H9 (cell line): ENCODE results near the gene C11orf16. TPM values are rescaled to one million over a fixed set of nuclear protein-coding genes. Genes with fewer than 3 reads are reported as not detected.

ENCODE experiments used
- DNase-seq: peaks from one replicate; pipeline ENCODE4 v3.0.0-alpha.2; 2017
- H2AFZ ChIP-seq: one replicate; pipeline ENCODE4 v1.6.1; 2013; ENCODE audit warnings: mild to moderate bottlenecking, low read length, control low read depth, moderate library complexity
- H2AK5ac ChIP-seq: 2 replicates; pipeline ENCODE4 v1.6.1; 2013; ENCODE audit warnings: low read length, control low read depth, mixed read lengths; ENCODE audit not compliant: insufficient read length
- H2BK120ac ChIP-seq: one replicate; pipeline ENCODE4 v1.6.1; 2013; ENCODE audit warnings: low read depth, mild to moderate bottlenecking, low read length, control low read depth, inconsistent platforms; ENCODE audit not compliant: poor library complexity, severe bottlenecking
- H2BK12ac ChIP-seq: 2 replicates; pipeline ENCODE4 v1.6.1; 2013; ENCODE audit warnings: low read length, control low read depth, mixed read lengths, low read depth; ENCODE audit not compliant: insufficient read length
- H2BK15ac ChIP-seq: 2 replicates; pipeline ENCODE4 v1.6.1; 2013; ENCODE audit warnings: low read depth, low read length, control low read depth
- H2BK20ac ChIP-seq: one replicate; pipeline ENCODE4 v1.6.1; 2013; ENCODE audit warnings: low read depth, mild to moderate bottlenecking, low read length, control low read depth, inconsistent platforms; ENCODE audit not compliant: poor library complexity, severe bottlenecking
- H2BK5ac ChIP-seq: 2 replicates; pipeline ENCODE4 v1.6.1; 2013; ENCODE audit warnings: low read length, control low read depth, mixed read lengths; ENCODE audit not compliant: insufficient read length
- H3K14ac ChIP-seq: 2 replicates; pipeline ENCODE4 v1.6.1; 2013; ENCODE audit warnings: low read length, control low read depth; ENCODE audit not compliant: insufficient read depth
- H3K18ac ChIP-seq: 2 replicates; pipeline ENCODE4 v1.6.1; 2013; ENCODE audit warnings: low read depth, mild to moderate bottlenecking, mixed read lengths, low read length, control low read depth; ENCODE audit not compliant: insufficient read length
- H3K23ac ChIP-seq: 2 replicates; pipeline ENCODE4 v1.6.1; 2013; ENCODE audit warnings: low read length, control low read depth, mixed read lengths, low read depth; ENCODE audit not compliant: insufficient read length
- H3K23me2 ChIP-seq: 2 replicates; pipeline ENCODE4 v1.6.1; 2013; ENCODE audit warnings: low read depth, mild to moderate bottlenecking, mixed read lengths, low read length, control low read depth; ENCODE audit not compliant: insufficient read length, poor library complexity, severe bottlenecking
- H3K27ac ChIP-seq: 2 replicates; pipeline ENCODE4 v1.5.1; 2013; ENCODE audit warnings: low read length, control low read depth, mixed read lengths, low read depth; ENCODE audit not compliant: insufficient read length
- H3K27me3 ChIP-seq: 2 replicates; pipeline ENCODE4 v1.6.1; 2013; ENCODE audit warnings: low read length, control low read depth, inconsistent platforms; ENCODE audit not compliant: insufficient read depth
- H3K4ac ChIP-seq: 2 replicates; pipeline ENCODE4 v1.6.1; 2013; ENCODE audit warnings: low read depth, mild to moderate bottlenecking, control low read depth, inconsistent platforms, low read length, moderate library complexity
- H3K4me1 ChIP-seq: 2 replicates; pipeline ENCODE4 v1.6.1; 2013; ENCODE audit warnings: low read length, control low read depth, inconsistent platforms; ENCODE audit not compliant: insufficient read depth
- H3K4me2 ChIP-seq: 2 replicates; pipeline ENCODE4 v1.6.1; 2013; ENCODE audit warnings: low read length, control low read depth, mixed read lengths; ENCODE audit not compliant: insufficient read length, insufficient read depth
- H3K56ac ChIP-seq: 2 replicates; pipeline ENCODE4 v1.6.1; 2013; ENCODE audit warnings: low read depth, mild to moderate bottlenecking, mixed read lengths, low read length, control low read depth; ENCODE audit not compliant: insufficient read length
- H3K79me1 ChIP-seq: 2 replicates; pipeline ENCODE4 v1.6.1; 2013; ENCODE audit warnings: low read depth, mild to moderate bottlenecking, moderate library complexity, low read length, control low read depth, inconsistent platforms; ENCODE audit not compliant: insufficient read depth, poor library complexity, severe bottlenecking
- H3K79me2 ChIP-seq: 2 replicates; pipeline ENCODE4 v1.6.1; 2013; ENCODE audit warnings: low read length, control low read depth, inconsistent platforms; ENCODE audit not compliant: insufficient read depth
- H3K9ac ChIP-seq: 2 replicates; pipeline ENCODE4 v1.6.1; 2013; ENCODE audit warnings: low read length, control low read depth, mixed read lengths; ENCODE audit not compliant: insufficient read length; ENCODE audit errors: extremely low read depth
- H3K9me3 ChIP-seq: one replicate; pipeline ENCODE4 v1.6.1; 2013; ENCODE audit warnings: low read depth, low read length, inconsistent platforms; ENCODE audit not compliant: control insufficient read depth
- H3T11ph ChIP-seq: one replicate; pipeline ENCODE4 v1.6.1; 2013; ENCODE audit warnings: mild to moderate bottlenecking, low read length, control low read depth, inconsistent platforms
- H4K20me1 ChIP-seq: one replicate; pipeline ENCODE4 v1.6.1; 2013; ENCODE audit not compliant: control insufficient read depth, insufficient read length, insufficient read depth
- H4K5ac ChIP-seq: 2 replicates; pipeline ENCODE4 v1.6.1; 2013; ENCODE audit warnings: low read depth, mild to moderate bottlenecking, mixed read lengths, low read length, control low read depth; ENCODE audit not compliant: insufficient read length
- H4K8ac ChIP-seq: replicated peaks from 2 replicates; pipeline ENCODE4 v1.6.1; 2013; ENCODE audit warnings: low read length, control low read depth, mixed read lengths, low read depth; ENCODE audit not compliant: insufficient read length
- H4K91ac ChIP-seq: 2 replicates; pipeline ENCODE4 v1.6.1; 2013; ENCODE audit warnings: low read depth, mild to moderate bottlenecking, moderate library complexity, mixed read lengths, low read length, control low read depth; ENCODE audit not compliant: insufficient read length
- H3K27ac Mint-ChIP-seq, 3 experiments: 2 replicates in 2 of 3; 3 replicates in 1 of 3; pipeline ENCODE4 v1.8.0; 2020 to 2021; ENCODE audit warnings: mixed read lengths in 3 of 3, mild to moderate bottlenecking in 1 of 3, moderate library complexity in 1 of 3
- H3K27me3 Mint-ChIP-seq: 2 replicates; pipeline ENCODE4 v1.8.0; 2021; ENCODE audit warnings: low read depth, mild to moderate bottlenecking, moderate library complexity, mixed read lengths
- H3K36me3 Mint-ChIP-seq, 3 experiments: 2 replicates in 2 of 3; 3 replicates in 1 of 3; pipeline ENCODE4 v1.8.0; 2020 to 2021; ENCODE audit warnings: low read depth in 3 of 3, mixed read lengths in 3 of 3; ENCODE audit not compliant: insufficient read depth in 1 of 3
- H3K4me1 Mint-ChIP-seq, 2 experiments: 2 replicates each; pipeline ENCODE4 v1.8.0; 2020; ENCODE audit warnings: mixed read lengths in 2 of 2
- H3K4me3 Mint-ChIP-seq, 2 experiments: 2 replicates in 1 of 2; 3 replicates in 1 of 2; pipeline ENCODE4 v1.8.0; 2020 to 2021; ENCODE audit warnings: mild to moderate bottlenecking in 2 of 2, mixed read lengths in 2 of 2, moderate library complexity in 1 of 2
- H3K9me3 Mint-ChIP-seq, 2 experiments: 2 replicates in 1 of 2; 3 replicates in 1 of 2; pipeline ENCODE4 v1.8.0; 2020; ENCODE audit warnings: mild to moderate bottlenecking in 2 of 2, mixed read lengths in 2 of 2, moderate library complexity in 1 of 2
- WGBS: extraction: QIAGEN DNeasy Blood & Tissue Kit; methylation state at CpG from one replicate; pipeline ENCODE4 v1.1.7; 2013; ENCODE audit warnings: missing lambda C conversion rate, low lambda C conversion rate, mixed read lengths; ENCODE audit not compliant: insufficient read length; ENCODE audit errors: extremely low coverage; 5-methylcytosine and 5-hydroxymethylcytosine counted together
- total RNA-seq: library from RNA; stranded (reverse); gene quantifications from 2 replicates; pipeline ENCODE4 v1.2.1, GENCODE V29; 2021
- TF ChIP-seq, protein P1 (sequence below): fragments of 200-600 bp; sonication (generic); conservative IDR thresholded peaks from 3 replicates; pipeline ENCODE4 v1.8.0; 2021; ENCODE audit warnings: antibody characterized with exemption, mild to moderate bottlenecking

The C11orf16 gene
- total RNA-seq, 1 experiment from 2014 or later = 0.15 TPM

GRCh38 chr11:8962841-8963240 is 30.1 kb upstream of the C11orf16 start:
- H3K4me1 Mint-ChIP-seq = peaks cover 13 to 16% of the 10 kb centered on the region in 2 experiments
- no peak overlapping the region for H3K27ac Mint-ChIP-seq
- no peak overlapping the region for H3K4me2 ChIP-seq
- H3K27me3 Mint-ChIP-seq = no peaks in the 10 kb centered on the region
- no peak overlapping the region for H4K8ac ChIP-seq
- H3K9me3 Mint-ChIP-seq = peaks cover 0 to 2% of the 10 kb centered on the region in 2 experiments; a peak in 1 of 5 replicates
- H3K4me1 ChIP-seq = no peaks in the 10 kb centered on the region
- no peak overlapping the region for H3K18ac ChIP-seq
- H2BK12ac ChIP-seq = no peak overlapping the region
- no peak overlapping the region for H4K5ac ChIP-seq
- H3K9me3 ChIP-seq = no peaks in the 10 kb centered on the region
- H2AFZ ChIP-seq = no peak overlapping the region
- H3K9ac ChIP-seq = no peak overlapping the region
- H2AK5ac ChIP-seq = no peak overlapping the region
- H2BK120ac ChIP-seq = no peak overlapping the region
- H3K14ac ChIP-seq = no peak overlapping the region
- no peaks in the 10 kb centered on the region for H3K27me3 ChIP-seq
- TF ChIP-seq, protein P1, sequence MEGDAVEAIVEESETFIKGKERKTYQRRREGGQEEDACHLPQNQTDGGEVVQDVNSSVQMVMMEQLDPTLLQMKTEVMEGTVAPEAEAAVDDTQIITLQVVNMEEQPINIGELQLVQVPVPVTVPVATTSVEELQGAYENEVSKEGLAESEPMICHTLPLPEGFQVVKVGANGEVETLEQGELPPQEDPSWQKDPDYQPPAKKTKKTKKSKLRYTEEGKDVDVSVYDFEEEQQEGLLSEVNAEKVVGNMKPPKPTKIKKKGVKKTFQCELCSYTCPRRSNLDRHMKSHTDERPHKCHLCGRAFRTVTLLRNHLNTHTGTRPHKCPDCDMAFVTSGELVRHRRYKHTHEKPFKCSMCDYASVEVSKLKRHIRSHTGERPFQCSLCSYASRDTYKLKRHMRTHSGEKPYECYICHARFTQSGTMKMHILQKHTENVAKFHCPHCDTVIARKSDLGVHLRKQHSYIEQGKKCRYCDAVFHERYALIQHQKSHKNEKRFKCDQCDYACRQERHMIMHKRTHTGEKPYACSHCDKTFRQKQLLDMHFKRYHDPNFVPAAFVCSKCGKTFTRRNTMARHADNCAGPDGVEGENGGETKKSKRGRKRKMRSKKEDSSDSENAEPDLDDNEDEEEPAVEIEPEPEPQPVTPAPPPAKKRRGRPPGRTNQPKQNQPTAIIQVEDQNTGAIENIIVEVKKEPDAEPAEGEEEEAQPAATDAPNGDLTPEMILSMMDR = no peak
- no peak overlapping the region for H4K91ac ChIP-seq
- H3K4ac ChIP-seq = no peak overlapping the region
- H3K79me1 ChIP-seq = no peaks in the 10 kb centered on the region
- no peaks in the 10 kb centered on the region for H4K20me1 ChIP-seq
- H3K27ac ChIP-seq = no peak overlapping the region
- no peak for DNase-seq
- no peaks in the 10 kb centered on the region for H3K36me3 Mint-ChIP-seq
- no peak overlapping the region for H2BK20ac ChIP-seq
- H3T11ph ChIP-seq = no peak overlapping the region
- H3K79me2 ChIP-seq = 0 out of 2 replicates have a peak, but pooled peaks cover 1% of the 10 kb centered on the region
- H2BK15ac ChIP-seq = no peak overlapping the region
- no peak overlapping the region for H3K23ac ChIP-seq
- no CpG with 5 or more reads among the region's 2 CpGs for WGBS
- H3K56ac ChIP-seq = no peak overlapping the region
- H3K23me2 ChIP-seq = peaks cover 7% of the 10 kb centered on the region
- no peak overlapping the region for H2BK5ac ChIP-seq
- peak overlapping the region; percentile 56 to 92 for H3K4me3 Mint-ChIP-seq
